Subcutaneous adipose tissue (tissue), 4 donors: ENCODE data around the gene GPR146. TPM values are rescaled to one million over a fixed set of nuclear protein-coding genes. Genes with fewer than 3 reads are reported as not detected.

Experiments
- total RNA-seq, 4 donors: library from RNA; depleted of rRNA; stranded (reverse); fragments of >200 nt; gene quantifications; one replicate each; pipeline ENCODE4 v1.1.0, GENCODE V29; 2016
- TF ChIP-seq, protein P1 (sequence below): fragments of 450-650 bp; IDR thresholded peaks from one replicate; pipeline ENCODE4 v1.5.1; 2016; ENCODE audit warnings: low read depth, mild to moderate bottlenecking, control low read depth, antibody characterized with exemption, moderate library complexity

The GPR146 gene
- total RNA-seq, 4 donors from 2014 or later, result 44.0 to 145 (median 61.4) TPM

DNA sequence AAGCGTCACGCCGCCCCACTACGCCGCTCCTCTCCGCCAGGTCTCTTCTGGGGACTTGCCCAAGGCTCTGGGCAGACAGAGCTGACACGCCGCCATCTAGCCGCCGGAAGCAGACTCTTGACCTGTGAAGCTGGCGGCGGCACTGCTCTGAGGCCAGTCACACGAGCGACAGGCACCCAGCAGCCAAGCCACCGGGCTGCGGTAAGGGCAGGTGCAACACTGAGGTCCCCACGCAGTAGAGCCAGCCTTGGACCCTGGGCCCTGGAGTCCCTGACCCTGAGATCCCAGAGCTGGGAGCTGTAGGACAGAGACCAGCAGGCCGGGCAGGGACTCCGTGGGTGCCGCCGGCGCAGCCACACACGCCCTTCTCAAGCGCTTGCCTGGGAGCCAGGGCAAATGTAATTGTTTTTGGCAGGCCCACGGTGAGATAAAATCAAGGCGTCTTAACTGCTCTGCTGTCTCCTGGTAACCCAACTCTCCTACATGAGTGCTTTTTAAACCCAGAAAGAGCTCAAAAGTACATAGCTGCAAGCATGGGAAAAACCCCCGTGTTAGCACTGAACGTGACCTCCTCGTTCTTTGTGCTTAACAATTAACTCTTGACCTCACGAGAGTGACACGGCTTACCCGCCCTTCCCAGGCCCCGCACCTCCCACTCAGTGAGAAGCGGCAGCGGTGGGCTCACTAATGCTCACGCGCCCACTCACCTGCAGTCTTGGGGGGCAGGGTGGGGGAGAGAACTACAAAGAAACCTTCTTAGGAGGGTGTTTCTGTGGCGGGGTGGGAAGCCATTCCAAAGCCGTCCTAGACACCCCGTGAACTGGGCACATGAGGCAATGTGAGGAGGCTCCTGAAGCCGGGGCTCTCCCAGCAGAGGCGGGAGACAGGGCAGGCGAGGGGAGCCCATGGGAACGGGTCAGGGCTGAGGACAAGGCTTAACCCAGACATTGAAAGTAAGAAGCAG, 52.1 kb downstream of the GPR146 start:
- TF ChIP-seq, protein P1, sequence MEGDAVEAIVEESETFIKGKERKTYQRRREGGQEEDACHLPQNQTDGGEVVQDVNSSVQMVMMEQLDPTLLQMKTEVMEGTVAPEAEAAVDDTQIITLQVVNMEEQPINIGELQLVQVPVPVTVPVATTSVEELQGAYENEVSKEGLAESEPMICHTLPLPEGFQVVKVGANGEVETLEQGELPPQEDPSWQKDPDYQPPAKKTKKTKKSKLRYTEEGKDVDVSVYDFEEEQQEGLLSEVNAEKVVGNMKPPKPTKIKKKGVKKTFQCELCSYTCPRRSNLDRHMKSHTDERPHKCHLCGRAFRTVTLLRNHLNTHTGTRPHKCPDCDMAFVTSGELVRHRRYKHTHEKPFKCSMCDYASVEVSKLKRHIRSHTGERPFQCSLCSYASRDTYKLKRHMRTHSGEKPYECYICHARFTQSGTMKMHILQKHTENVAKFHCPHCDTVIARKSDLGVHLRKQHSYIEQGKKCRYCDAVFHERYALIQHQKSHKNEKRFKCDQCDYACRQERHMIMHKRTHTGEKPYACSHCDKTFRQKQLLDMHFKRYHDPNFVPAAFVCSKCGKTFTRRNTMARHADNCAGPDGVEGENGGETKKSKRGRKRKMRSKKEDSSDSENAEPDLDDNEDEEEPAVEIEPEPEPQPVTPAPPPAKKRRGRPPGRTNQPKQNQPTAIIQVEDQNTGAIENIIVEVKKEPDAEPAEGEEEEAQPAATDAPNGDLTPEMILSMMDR, result no peak

DNA sequence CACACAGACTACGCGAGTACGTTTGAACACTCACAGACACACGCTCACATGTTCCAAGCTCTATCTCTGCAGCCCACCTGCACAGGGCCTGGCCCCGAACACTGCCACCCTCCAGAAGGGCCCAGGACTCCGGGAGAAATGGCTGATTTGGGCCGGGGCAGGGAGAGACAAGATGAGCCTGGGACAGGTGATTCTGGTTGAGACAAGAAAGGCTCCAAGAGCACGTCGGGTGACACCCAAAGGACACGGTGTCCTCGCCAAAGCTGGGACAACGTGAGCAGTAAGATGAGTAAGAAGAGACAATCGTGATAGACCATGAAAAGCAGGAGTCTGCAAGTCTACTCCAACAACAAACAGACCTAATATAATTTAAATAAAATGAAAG, 52.8 kb downstream of the GPR146 start:
- TF ChIP-seq, protein P1, result no peak

DNA sequence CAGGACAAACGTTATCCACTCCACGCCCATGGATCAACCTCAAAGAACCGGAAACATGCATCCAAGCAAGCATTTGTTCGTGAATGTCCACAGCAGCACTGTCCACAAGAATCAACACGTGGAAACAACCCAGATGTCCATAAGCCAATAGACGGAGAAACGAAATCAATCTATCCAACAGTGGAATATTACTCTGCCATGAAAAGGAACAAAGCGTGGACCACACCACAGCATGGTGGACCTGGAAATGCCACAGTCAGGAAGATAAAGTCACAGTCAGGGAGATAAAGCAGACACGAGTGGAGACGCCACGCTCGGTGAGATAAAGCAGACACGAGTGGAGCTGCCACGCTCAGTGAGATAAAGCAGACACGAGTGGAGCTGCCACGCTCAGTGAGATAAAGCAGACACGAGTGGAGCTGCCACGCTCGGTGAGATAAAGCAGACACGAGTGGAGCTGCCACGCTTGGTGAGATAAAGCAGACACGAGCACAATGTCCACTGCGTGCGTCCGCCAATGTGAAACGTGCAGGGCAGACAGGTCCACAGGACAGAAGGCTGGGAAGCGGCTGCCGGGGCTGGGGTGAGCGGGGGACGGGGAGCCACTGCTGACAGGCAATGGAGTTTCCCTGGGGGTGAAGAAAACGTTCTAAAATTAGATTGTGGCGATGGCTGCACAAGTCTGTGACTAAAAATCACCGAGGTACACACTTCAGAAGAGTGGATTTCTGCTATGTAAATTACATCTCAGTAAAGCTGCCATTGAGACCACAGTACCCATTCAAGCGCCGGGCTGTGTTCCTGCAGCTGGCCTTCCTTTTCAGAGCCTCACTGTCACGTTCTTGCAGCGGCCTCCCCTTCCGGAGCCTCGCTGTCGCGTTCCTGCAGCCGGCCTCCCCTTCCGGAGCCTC, 54.2 kb downstream of the GPR146 start:
- TF ChIP-seq, protein P1, result no peak

DNA sequence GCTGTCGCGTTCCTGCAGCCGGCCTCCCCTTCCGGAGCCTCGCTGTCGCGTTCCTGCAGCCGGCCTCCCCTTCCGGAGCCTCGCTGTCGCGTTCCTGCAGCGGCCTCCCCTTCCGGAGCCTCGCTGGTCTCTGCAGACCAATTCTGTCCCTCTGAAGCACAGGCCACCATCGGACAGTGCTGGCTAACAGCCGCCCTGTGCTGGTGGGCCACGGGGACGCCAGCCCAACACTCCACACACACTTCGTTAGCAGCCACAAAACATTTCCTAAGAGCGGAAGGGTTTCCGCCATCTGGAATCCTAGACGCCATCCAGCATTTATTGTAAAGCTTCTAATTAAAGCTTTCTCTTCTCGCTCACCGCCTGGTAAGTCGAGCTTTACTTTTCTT, 54.8 kb downstream of the GPR146 start:
- TF ChIP-seq, protein P1, result no peak

DNA sequence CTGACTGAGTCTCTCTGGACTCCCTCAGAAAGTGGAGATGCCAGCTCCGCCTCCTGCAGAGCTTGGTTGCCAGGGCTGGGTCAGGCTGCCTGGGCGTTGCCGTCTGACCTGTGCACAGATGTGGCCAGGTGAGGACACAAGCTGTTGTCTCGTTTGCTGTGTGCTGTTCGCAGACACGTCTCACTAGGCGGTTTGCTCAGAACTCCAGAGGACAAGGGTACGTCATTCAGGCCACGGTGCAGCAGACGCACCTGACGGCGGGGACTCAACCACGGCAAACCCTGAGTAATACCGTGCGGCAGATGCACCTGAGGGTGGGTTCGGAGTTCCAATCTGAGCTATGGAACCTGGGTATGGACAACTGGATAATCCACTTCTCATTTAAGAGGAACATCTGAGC, 55.3 kb downstream of the GPR146 start:
- TF ChIP-seq, protein P1, result no peak

DNA sequence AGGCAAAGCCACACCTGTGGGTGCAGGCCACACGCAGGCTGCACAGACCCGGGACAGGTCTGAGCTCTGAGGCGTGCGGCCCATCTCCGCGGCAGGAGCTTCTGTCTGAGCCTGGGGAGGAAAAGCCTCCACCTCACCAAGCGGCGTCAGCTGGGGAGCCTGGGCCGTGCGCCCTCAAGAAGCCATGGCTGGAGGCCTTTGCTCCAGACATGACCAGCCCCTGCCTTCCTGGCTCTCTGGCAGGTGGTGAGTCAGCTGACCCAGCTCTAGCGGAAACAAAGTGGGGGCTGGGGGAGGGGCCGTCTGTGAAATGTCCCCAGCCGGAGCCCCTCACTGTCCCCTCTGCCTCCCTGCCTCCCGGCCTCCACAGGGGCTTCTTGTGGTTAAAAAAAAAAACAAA, 56.0 kb downstream of the GPR146 start:
- TF ChIP-seq, protein P1, result no peak
